RPMI8226 (cell line): ENCODE results near the gene SMPD2.

Source experiments
- DNase-seq: peaks from one replicate; pipeline ENCODE4 v3.0.0-alpha.2; 2015

Gene SMPD2

DNA sequence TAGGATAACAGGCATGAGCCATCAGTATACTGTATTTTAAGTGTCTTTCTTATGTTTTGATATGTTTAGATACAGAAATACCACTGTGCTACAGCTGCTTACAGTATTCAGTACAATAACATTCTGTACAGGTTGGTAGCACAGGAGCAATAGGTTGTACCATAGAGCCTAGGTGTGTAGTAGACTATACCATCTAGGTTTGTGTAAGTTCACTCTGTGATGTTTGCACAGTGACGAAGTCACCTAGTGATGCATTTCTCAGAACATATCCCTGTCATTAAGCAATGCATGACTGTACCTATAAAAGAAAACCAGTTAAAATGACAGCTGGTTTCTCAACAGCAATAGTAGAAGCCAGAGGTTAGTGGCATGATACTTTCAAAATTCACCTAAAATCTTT, 45.5 kb downstream of the SMPD2 start:
- no peak for DNase-seq

DNA sequence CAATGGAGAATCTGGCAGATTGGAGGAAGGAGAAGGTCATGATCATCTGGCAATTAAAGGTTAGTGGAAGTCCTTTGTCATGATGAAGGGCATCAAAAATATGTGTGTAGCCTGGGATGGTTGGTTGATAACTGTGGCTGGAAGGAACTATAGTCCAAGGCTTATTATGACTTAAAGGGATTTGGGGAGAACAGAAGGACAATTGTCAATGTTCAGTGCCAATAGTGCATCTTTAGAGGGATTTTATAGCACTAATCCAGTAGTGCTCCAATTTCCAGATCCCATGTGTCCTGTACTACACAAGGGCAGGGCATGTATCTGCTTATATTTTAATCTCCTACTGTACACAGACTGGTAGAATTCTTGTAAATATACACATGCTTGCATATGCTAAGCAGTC, 47.5 kb downstream of the SMPD2 start:
- DNase-seq, result no peak

DNA sequence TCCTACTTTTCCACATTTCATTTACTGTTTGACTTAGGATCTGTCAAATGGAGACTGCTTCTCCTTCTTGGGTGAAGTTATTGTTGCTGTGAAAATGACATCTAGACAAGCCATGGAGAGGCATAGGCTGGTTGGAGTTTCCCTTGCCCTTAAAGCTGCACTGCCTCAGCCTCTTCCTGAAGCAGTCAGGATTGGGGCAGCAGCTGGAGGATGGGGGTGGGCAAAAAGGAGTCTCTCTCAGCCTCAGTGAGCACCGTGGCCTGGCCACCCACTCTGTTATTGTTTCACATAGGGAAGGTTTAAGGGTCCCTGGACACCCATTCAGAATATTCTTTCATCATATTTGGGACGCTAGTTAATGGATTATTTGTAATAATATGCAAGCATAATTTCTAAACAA, 50.2 kb downstream of the SMPD2 start:
- no peak for DNase-seq

DNA sequence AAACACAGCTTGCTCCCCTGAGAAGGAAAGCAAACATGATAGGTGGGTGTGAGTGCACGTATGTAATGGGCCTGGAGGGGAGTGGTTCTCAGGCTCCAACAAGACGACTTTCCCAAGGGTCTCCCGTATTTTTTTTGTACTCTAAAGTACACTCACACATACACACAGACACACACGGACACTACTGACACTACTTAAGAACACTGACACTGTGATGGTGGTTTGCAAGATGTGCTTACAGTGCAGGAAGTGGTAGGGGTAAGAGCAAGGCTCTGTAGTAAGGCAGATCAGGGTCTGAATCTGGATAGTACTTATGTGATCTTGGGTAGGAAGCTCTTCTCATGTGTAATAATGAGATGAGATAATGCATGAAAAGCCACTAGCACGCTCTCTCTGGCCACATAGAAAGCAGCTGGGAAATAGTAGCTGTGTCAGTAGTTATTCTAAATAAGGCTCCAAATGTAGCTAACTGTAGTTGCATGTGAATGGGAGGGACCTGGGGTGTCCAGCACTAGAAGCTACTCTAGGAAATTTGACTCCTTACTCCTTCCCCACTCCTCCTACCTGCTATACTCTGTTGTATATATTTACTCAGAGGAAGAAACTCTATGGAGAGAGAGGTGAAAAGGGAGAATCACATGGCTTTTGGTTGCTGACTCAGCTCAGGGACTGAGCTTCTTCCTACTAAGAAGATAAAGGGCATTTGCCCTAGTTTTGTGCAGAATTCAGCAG, 50.8 kb downstream of the SMPD2 start:
- DNase-seq, result no peak
